ENCODE measurements around the gene EIF4ENIF1. TPM values are rescaled to one million over a fixed set of nuclear protein-coding genes. Genes with fewer than 3 reads are reported as not detected.
A peak's percentile ranks its signal among the peaks of the same experiment; 100 is the strongest.

The EIF4ENIF1 gene
- total and polyA plus RNA-seq, 9 donors = 8.4 to 50.2 (median 37.5) TPM

DNA sequence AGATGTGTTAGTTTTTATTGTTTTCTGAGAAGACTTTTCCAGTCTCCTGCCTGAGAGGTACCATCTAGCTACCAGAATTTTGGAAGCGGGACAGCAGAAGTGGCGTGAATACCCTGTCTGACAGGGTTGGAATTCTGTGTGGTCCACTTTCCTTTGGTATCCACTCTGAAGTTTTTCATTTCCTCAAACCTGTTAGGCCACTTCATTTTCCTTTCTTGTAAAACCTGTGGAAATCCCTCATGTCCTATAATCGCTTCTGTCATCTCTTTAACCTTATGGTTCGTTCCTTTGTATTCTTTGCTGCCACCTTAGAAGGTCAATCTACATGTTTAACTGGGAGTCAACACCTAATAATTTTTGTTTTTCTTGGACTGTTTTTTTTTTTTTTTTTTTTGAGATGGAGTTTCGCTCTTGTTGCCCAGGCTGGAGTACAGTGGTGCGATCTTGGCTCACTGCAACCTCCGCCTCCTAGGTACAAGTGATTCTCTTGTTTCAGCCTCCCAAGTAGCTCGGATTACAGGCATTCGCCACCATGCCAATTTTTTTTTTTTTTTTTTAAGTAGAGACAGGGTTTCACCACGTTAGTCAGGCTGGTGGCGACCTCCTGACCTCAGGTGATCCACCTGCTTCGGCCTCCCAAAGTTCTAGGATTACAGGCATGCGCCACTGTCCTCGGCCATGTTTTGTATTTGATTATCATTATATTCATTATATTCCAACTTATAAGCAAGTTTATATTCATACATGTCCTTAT, 13.7 kb upstream of the EIF4ENIF1 start:
- intact Hi-C loops (cut with DNase I) = no loop called here
- no peak overlapping the region for H3K27ac ChIP-seq
- 92 to 95% (median 92%) methylated on average over 14 of the region's 14 CpGs for WGBS, 3 donors
- no peaks in the 10 kb centered on the region for H3K9me3 ChIP-seq
- no peak overlapping the region for H3K4me3 ChIP-seq
- no peak for TF ChIP-seq EP300 (IDR thresholded peaks at IDR 0.05)
- no peak for TF ChIP-seq POLR2A (IDR thresholded peaks at IDR 0.05)
- TF ChIP-seq CTCF (IDR thresholded peaks at IDR 0.05) = no peak
- no peaks in the 10 kb centered on the region for H3K4me1 ChIP-seq (ENCODE audit: insufficient read depth)
- no peaks in the 10 kb centered on the region for H3K27me3 ChIP-seq
- no peak for DNase-seq
- H3K36me3 ChIP-seq = no peaks in the 10 kb centered on the region

GRCh38 chr22:31501738-31502137, 12.1 kb upstream of the EIF4ENIF1 start:
- 83 to 91% (median 87%) methylated on average over 2 of the region's 2 CpGs for WGBS, 3 donors
- intact Hi-C loops (cut with DNase I) = no loop called here

GRCh38 chr22:31497148-31497938, 7.7 kb upstream of the EIF4ENIF1 start:
- Histone ChIP-seq H3K4me3 (peak overlapping the region; percentile 84), H3K27me3 (no peaks in the 10 kb centered on the region), H3K4me1 (ENCODE audit: insufficient read depth) (no peaks in the 10 kb centered on the region), H3K27ac (no peak overlapping the region), H3K9me3 (no peaks in the 10 kb centered on the region), H3K36me3 (no peaks in the 10 kb centered on the region)
- TF ChIP-seq CTCF (IDR thresholded peaks at IDR 0.05) (no peak), EP300 (IDR thresholded peaks at IDR 0.05) (no peak), POLR2A (IDR thresholded peaks at IDR 0.05) (no peak)
- intact Hi-C loops (cut with DNase I) = no loop called here
- WGBS, 3 donors = 83 to 90% (median 88%) methylated on average over 10 of the region's 10 CpGs
- DNase-seq = no peak

More at GRCh38 chr22:31501738-31502137, 12.1 kb upstream of the EIF4ENIF1 start:
- no peaks in the 10 kb centered on the region for H3K27me3 ChIP-seq
- no peak overlapping the region for H3K27ac ChIP-seq
- no peaks in the 10 kb centered on the region for H3K4me1 ChIP-seq (ENCODE audit: insufficient read depth)
- H3K4me3 ChIP-seq = no peak overlapping the region
- H3K9me3 ChIP-seq = no peaks in the 10 kb centered on the region
- no peak for TF ChIP-seq POLR2A (IDR thresholded peaks at IDR 0.05)
- H3K36me3 ChIP-seq = no peaks in the 10 kb centered on the region
- DNase-seq = no peak

- intact Hi-C loops (cut with DNase I) = no loop called here
Observed at GRCh38 chr22:31496735-31497146, 7.1 kb upstream of the EIF4ENIF1 start.

More at GRCh38 chr22:31496735-31497146, 7.1 kb upstream of the EIF4ENIF1 start:
- Histone ChIP-seq H3K27ac (peak overlapping the region in 1 of 2 donors; percentile 77), H3K4me3 (peak overlapping the region; percentile 84), H3K27me3 (no peaks in the 10 kb centered on the region), H3K9me3 (no peaks in the 10 kb centered on the region), H3K36me3 (no peaks in the 10 kb centered on the region), H3K4me1 (ENCODE audit: insufficient read depth) (no peaks in the 10 kb centered on the region)
- WGBS, 3 donors = 0 to 1% (median 1%) methylated on average over 28 to 30 of the region's 30 CpGs
- peak in 1 of 5 donors; percentile 50 for DNase-seq
- TF ChIP-seq CTCF (IDR thresholded peaks at IDR 0.05) = no peak
- TF ChIP-seq POLR2A (IDR thresholded peaks at IDR 0.05) = no peak
- TF ChIP-seq EP300 (IDR thresholded peaks at IDR 0.05) = no peak
